HG03045 (cell line): ENCODE measurements around the gene GRIP2.
"Not testable (repeated sequence)": the region's sequence is repeated elsewhere in the genome, so short reads cannot be mapped to it uniquely, and the experiment has no call there.

Experiments
- ATAC-seq: cut with Tn5 transposase; IDR thresholded peaks from one replicate; pipeline ENCODE4 v1.9.1; 2021; ENCODE audit warnings: mild to moderate bottlenecking, moderate library complexity; ENCODE audit not compliant: unreplicated experiment

The GRIP2 gene

GRCh38 chr3:14522768-14523167, 17.4 kb downstream of the GRIP2 start:
- no peak for ATAC-seq

GRCh38 chr3:14522129-14522691, 17.9 kb downstream of the GRIP2 start:
- no peak for ATAC-seq

- ATAC-seq, result no peak
Measured at GRCh38 chr3:14521611-14522010, 18.5 kb downstream of the GRIP2 start.

GRCh38 chr3:14520967-14521366, 19.2 kb downstream of the GRIP2 start:
- no peak for ATAC-seq

GRCh38 chr3:14520149-14520548, 20.0 kb downstream of the GRIP2 start:
- no peak for ATAC-seq

- ATAC-seq, result no peak
Measured at GRCh38 chr3:14519406-14519805, 20.7 kb downstream of the GRIP2 start.

GRCh38 chr3:14518893-14519292, 21.2 kb downstream of the GRIP2 start:
- no peak for ATAC-seq

GRCh38 chr3:14518432-14518802, 21.7 kb downstream of the GRIP2 start:
- ATAC-seq, result no peak

- ATAC-seq, result no peak
Measured at GRCh38 chr3:14517601-14518431, 22.3 kb downstream of the GRIP2 start.

- no peak for ATAC-seq
Measured at GRCh38 chr3:14516738-14517345, 23.3 kb downstream of the GRIP2 start.

GRCh38 chr3:14515526-14515925, 24.6 kb downstream of the GRIP2 start:
- ATAC-seq, result not testable (repeated sequence)

GRCh38 chr3:14514323-14514720, 25.8 kb downstream of the GRIP2 start:
- no peak for ATAC-seq

GRCh38 chr3:14513566-14514322, 26.4 kb downstream of the GRIP2 start:
- no peak for ATAC-seq

GRCh38 chr3:14512942-14513327, 27.2 kb downstream of the GRIP2 start:
- no peak for ATAC-seq

GRCh38 chr3:14512281-14512941, 27.7 kb downstream of the GRIP2 start:
- no peak for ATAC-seq

GRCh38 chr3:14511623-14512280, 28.4 kb downstream of the GRIP2 start:
- ATAC-seq, result no peak

GRCh38 chr3:14510838-14511622, 29.1 kb downstream of the GRIP2 start:
- ATAC-seq, result no peak

GRCh38 chr3:14509796-14510100, 30.4 kb downstream of the GRIP2 start:
- ATAC-seq, result no peak

GRCh38 chr3:14508966-14509795, 31.0 kb downstream of the GRIP2 start:
- no peak for ATAC-seq
